PFSK-1 (cell line): ENCODE results near the gene CST9.

Experiments used
- POLR2AphosphoS5 ChIP-seq: IDR thresholded peaks from 2 replicates; pipeline ENCODE4 v1.6.1; 2012; ENCODE audit warnings: low read depth, mild to moderate bottlenecking, control low read depth, low read length, moderate library complexity
- TAF1 ChIP-seq: IDR thresholded peaks from 2 replicates; pipeline ENCODE4 v1.6.1; 2012; ENCODE audit warnings: low read length, control low read depth, borderline replicate concordance; ENCODE audit not compliant: insufficient read depth

DNA sequence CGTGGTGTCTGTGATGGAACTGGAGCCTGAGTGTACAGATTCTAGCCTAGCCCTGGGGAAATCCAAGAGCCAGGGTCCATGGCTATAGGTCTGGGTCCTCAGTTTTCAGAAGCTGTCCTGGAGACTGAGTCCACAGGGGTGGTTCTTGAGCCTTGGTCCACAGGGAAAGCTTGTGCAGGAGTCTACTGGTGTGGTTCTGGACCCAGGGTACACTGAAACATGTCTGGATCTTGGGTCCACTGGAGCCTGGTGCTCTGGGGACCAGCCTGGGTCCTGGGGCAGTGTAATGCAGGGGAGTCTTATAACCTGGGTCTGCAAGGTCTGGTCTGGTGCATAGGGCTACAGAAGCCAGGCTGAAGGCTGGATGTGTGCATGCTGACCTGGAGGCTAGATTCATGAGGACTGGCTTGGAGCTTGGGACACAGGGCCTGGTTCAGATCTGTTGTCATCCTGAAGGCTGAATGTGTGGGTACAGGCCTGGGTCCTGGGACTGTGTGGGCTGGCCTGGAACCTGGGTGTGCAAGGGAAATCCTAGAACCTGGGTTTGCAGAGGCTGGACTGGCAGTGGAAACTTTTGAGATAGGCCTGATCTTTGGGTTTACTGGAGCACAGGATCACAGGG is 42.9 kb downstream of the CST9 start:
- no peak for TF ChIP-seq TAF1
- TF ChIP-seq POLR2AphosphoS5: no peak
